Endodermal cell (in vitro differentiated cells): Measurements from ENCODE around the gene LGR6. TPM values are rescaled to one million over a fixed set of nuclear protein-coding genes. Genes with fewer than 3 reads are reported as not detected.

Experiments
- DNase-seq: peaks from one replicate; pipeline ENCODE4 v3.0.0-alpha.2; 2017
- H3K27ac ChIP-seq: 2 replicates; pipeline ENCODE4 v1.5.1; 2013; ENCODE audit warnings: mild to moderate bottlenecking, low read depth, low read length, moderate library complexity
- H3K27me3 ChIP-seq: 2 replicates; pipeline ENCODE4 v1.6.1; 2013; ENCODE audit warnings: mild to moderate bottlenecking, low read length, moderate library complexity; ENCODE audit not compliant: insufficient read depth, control insufficient read depth, poor library complexity, severe bottlenecking
- H3K36me3 ChIP-seq: 2 replicates; pipeline ENCODE4 v1.7.0; 2013; ENCODE audit warnings: mild to moderate bottlenecking, low read length, moderate library complexity; ENCODE audit not compliant: control insufficient read depth, insufficient read depth
- H3K4me1 ChIP-seq: one replicate; pipeline ENCODE4 v1.7.0; 2013; ENCODE audit warnings: low read length; ENCODE audit not compliant: control insufficient read depth, insufficient read depth
- H3K4me3 ChIP-seq: 2 replicates; pipeline ENCODE4 v1.5.1; 2013; ENCODE audit warnings: mild to moderate bottlenecking, low read length, moderate library complexity
- H3K9ac ChIP-seq: 2 replicates; pipeline ENCODE4 v1.6.1; 2013; ENCODE audit warnings: mild to moderate bottlenecking, low read length, moderate library complexity; ENCODE audit not compliant: poor library complexity, severe bottlenecking; ENCODE audit errors: extremely low read depth
- H3K9me3 ChIP-seq: 2 replicates; pipeline ENCODE4 v1.6.1; 2013; ENCODE audit warnings: mild to moderate bottlenecking, low read length, moderate library complexity; ENCODE audit not compliant: control insufficient read depth
- H3K27ac Mint-ChIP-seq: 2 replicates; pipeline ENCODE4 v1.8.0; 2020; ENCODE audit warnings: mixed read lengths
- H3K27me3 Mint-ChIP-seq: 2 replicates; pipeline ENCODE4 v1.8.0; 2021; ENCODE audit warnings: mild to moderate bottlenecking, mixed read lengths; ENCODE audit not compliant: insufficient read depth
- H3K36me3 Mint-ChIP-seq: 2 replicates; pipeline ENCODE4 v1.8.0; 2020; ENCODE audit warnings: low read depth, mixed read lengths
- H3K4me1 Mint-ChIP-seq: 2 replicates; pipeline ENCODE4 v1.8.0; 2020; ENCODE audit warnings: mixed read lengths
- H3K4me3 Mint-ChIP-seq: 2 replicates; pipeline ENCODE4 v1.8.0; 2020; ENCODE audit warnings: mild to moderate bottlenecking, moderate library complexity, mixed read lengths
- H3K9me3 Mint-ChIP-seq: 2 replicates; pipeline ENCODE4 v1.8.0; 2020; ENCODE audit warnings: mild to moderate bottlenecking, mixed read lengths
- CTCF ChIP-seq: fragments of 200-600 bp; sonication (generic); conservative IDR thresholded peaks from 2 replicates; pipeline ENCODE4 v1.5.0; 2021; ENCODE audit warnings: antibody characterized with exemption, mild to moderate bottlenecking
- WGBS, 2 experiments: methylation state at CpG; one replicate each; pipeline versions ENCODE4 v1.1.5 to v1.1.7; 2013; ENCODE audit warnings: missing lambda C conversion rate in 2 of 2, mixed read lengths in 1 of 2; ENCODE audit not compliant: insufficient coverage in 1 of 2, insufficient read length in 1 of 2; 5-methylcytosine and 5-hydroxymethylcytosine counted together
- total RNA-seq, 2 donors: library from RNA; stranded (reverse); fragmentation: NEBNext Ultra II Directional in 1 of 2; extraction: Animal tissue kit (Norgen Biotek cat#: 25700) in 1 of 2; gene quantifications; 2 replicates in 1 of 2; 3 replicates in 1 of 2; pipeline ENCODE4 v1.2.1, GENCODE V29; 2021

Gene LGR6
- total RNA-seq, 2 donors from 2014 or later = 0.73 to 1.5 TPM

DNA sequence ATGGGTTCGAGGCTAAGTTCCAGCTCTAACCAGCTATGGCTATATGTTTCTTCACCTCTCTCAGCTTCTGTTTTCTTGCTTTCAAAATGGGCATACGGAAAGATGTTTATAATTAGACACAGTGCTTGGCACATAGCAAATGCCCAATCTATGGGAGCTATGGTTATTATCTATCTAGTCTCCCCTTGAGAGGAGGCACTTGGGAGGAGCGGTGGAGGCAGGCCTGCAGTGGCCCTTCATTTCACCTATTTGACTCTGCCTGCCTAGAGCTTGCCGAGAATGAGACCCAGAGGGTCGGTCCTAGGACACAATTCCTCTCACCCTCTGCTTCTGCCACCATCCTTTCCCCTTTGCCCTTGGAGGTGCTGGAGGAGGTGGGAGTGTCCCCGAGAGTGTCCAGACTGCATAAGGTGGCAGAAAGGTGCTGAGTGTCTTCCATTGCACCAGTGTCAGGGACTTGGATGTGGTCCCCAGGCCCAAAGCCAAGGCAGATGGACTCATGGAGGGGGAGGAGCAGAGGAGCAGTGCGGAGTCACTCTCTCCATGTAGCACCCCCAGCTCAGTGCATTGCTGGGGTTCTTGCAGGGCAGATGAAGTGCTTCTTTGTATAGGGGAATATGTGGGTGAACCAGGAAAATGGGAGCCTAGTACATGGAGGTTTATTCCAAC lies 9.0 kb downstream of the LGR6 start:
- H3K4me1 Mint-ChIP-seq = no peaks in the 10 kb centered on the region
- no peak overlapping the region for H3K27ac ChIP-seq
- peaks cover under 1% of the 10 kb centered on the region for H3K27me3 ChIP-seq
- no peaks in the 10 kb centered on the region for H3K9me3 ChIP-seq
- no peaks in the 10 kb centered on the region for H3K9me3 Mint-ChIP-seq
- H3K4me3 Mint-ChIP-seq = no peak overlapping the region
- H3K36me3 Mint-ChIP-seq = no peaks in the 10 kb centered on the region
- H3K9ac ChIP-seq = no peak overlapping the region
- 93 to 100% methylated on average over 2 to 7 of the region's 7 CpGs for WGBS, 2 experiments
- H3K4me3 ChIP-seq = no peak overlapping the region
- TF ChIP-seq CTCF = no peak
- H3K36me3 ChIP-seq = no peaks in the 10 kb centered on the region
- H3K27ac Mint-ChIP-seq = no peak overlapping the region
- DNase-seq = no peak
- H3K27me3 Mint-ChIP-seq = peaks cover 2% of the 10 kb centered on the region
- no peaks in the 10 kb centered on the region for H3K4me1 ChIP-seq

DNA sequence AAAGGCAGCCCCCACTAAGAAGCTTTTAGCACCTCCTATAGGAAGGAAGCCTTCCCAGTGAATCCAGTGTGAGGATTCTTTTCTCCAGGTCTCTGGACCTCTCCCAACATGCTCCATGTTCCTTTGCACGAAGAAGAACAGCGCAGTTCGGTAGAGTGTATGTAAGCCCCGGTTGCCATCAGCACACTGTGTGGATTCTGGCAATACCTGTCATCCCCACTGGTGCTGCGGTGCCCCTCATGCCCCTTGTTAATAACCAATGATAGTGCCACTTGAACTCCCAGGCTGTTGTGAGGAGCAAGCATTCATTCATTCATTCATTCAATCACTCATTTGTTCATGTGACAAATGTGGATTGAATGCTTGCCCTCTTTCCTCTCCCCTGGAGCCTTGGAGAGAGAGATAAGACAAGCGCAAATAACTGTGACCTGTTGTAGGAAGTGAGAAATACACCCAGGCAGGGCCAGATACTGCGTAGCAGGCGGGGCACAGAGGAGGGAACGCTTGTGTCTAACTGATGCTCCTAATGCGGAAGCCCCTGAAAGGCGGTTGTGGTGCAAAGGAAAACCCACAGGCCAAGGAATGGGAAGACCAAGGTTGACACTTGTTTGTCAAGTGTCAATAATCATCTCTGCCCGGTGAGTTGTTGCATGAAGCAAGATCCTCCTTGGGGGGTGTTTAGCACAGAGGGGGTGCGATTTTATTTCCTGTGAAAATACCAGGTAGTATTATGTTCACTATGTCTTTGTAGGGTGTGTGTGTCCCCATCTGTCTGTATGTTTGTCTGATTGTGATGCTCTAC lies 9.8 kb downstream of the LGR6 start:
- H3K9me3 Mint-ChIP-seq = no peaks in the 10 kb centered on the region
- DNase-seq = no peak
- H3K27me3 Mint-ChIP-seq = no peaks in the 10 kb centered on the region
- Histone ChIP-seq H3K9ac (no peak overlapping the region), H3K27me3 (no peaks in the 10 kb centered on the region), H3K36me3 (no peaks in the 10 kb centered on the region), H3K27ac (no peak overlapping the region), H3K4me3 (no peak overlapping the region), H3K9me3 (no peaks in the 10 kb centered on the region), H3K4me1 (no peaks in the 10 kb centered on the region)
- H3K4me1 Mint-ChIP-seq = no peaks in the 10 kb centered on the region
- no peak overlapping the region for H3K4me3 Mint-ChIP-seq
- H3K36me3 Mint-ChIP-seq = no peaks in the 10 kb centered on the region
- TF ChIP-seq CTCF = no peak
- no peak overlapping the region for H3K27ac Mint-ChIP-seq
- 93 to 94% methylated on average over 12 to 13 of the region's 13 CpGs for WGBS, 2 experiments

GRCh38 chr1:202204065-202204464 lies 10.5 kb downstream of the LGR6 start:
- Mint-ChIP-seq H3K4me1 (no peaks in the 10 kb centered on the region), H3K4me3 (no peak overlapping the region), H3K9me3 (no peaks in the 10 kb centered on the region), H3K36me3 (no peaks in the 10 kb centered on the region), H3K27ac (no peak overlapping the region), H3K27me3 (no peaks in the 10 kb centered on the region)
- no peaks in the 10 kb centered on the region for H3K27me3 ChIP-seq
- no peak overlapping the region for H3K4me3 ChIP-seq
- WGBS, 2 experiments = 64% methylated on average over 1 of the region's 1 CpG; no CpG with 5 or more reads in 1 of the 2 experiments
- H3K9me3 ChIP-seq = no peaks in the 10 kb centered on the region
- H3K27ac ChIP-seq = no peak overlapping the region
- DNase-seq = no peak
- TF ChIP-seq CTCF = no peak
- no peak overlapping the region for H3K9ac ChIP-seq
- no peaks in the 10 kb centered on the region for H3K4me1 ChIP-seq
- no peaks in the 10 kb centered on the region for H3K36me3 ChIP-seq
